ENCODE measurements around the gene MOCOS.

The MOCOS gene

GRCh38 chr18:36302676-36303075, 115.4 kb downstream of the MOCOS start:
- no peak for TF ChIP-seq CTCF (IDR thresholded peaks at IDR 0.05; ENCODE audit: low read depth, low read length)
- no peak overlapping the region for H3K4me3 ChIP-seq (replicated peaks in 1 of 2; ENCODE audit: low read depth in 2 of 2, low read length in 2 of 2)
- DNase-seq (ENCODE audit: low read depth in 2 of 2), result peak in 1 of 2 donors; percentile 61

GRCh38 chr18:36303211-36303844, 116.0 kb downstream of the MOCOS start:
- TF ChIP-seq CTCF (IDR thresholded peaks at IDR 0.05; ENCODE audit: low read depth, low read length), result no peak
- no peak overlapping the region for H3K4me3 ChIP-seq (replicated peaks in 1 of 2; ENCODE audit: low read depth in 2 of 2, low read length in 2 of 2)
- DNase-seq (ENCODE audit: low read depth in 2 of 2), result no peak

GRCh38 chr18:36304723-36305122, 117.4 kb downstream of the MOCOS start:
- TF ChIP-seq CTCF (IDR thresholded peaks at IDR 0.05; ENCODE audit: low read depth, low read length), result no peak
- no peak overlapping the region for H3K4me3 ChIP-seq (replicated peaks in 1 of 2; ENCODE audit: low read depth in 2 of 2, low read length in 2 of 2)
- no peak for DNase-seq (ENCODE audit: low read depth in 2 of 2)

- no peak for TF ChIP-seq CTCF (IDR thresholded peaks at IDR 0.05; ENCODE audit: low read depth, low read length)
- no peak for DNase-seq (ENCODE audit: low read depth in 2 of 2)
- H3K4me3 ChIP-seq (replicated peaks in 1 of 2; ENCODE audit: low read depth in 2 of 2, low read length in 2 of 2), result no peak overlapping the region
Observed at GRCh38 chr18:36305375-36305774, 118.1 kb downstream of the MOCOS start.

- no peak overlapping the region for H3K4me3 ChIP-seq (replicated peaks in 1 of 2; ENCODE audit: low read depth in 2 of 2, low read length in 2 of 2)
- no peak for DNase-seq (ENCODE audit: low read depth in 2 of 2)
- TF ChIP-seq CTCF (IDR thresholded peaks at IDR 0.05; ENCODE audit: low read depth, low read length), result no peak
Observed at GRCh38 chr18:36307513-36307912, 120.2 kb downstream of the MOCOS start.

GRCh38 chr18:36308711-36309435, 121.6 kb downstream of the MOCOS start:
- H3K4me3 ChIP-seq (replicated peaks in 1 of 2; ENCODE audit: low read depth in 2 of 2, low read length in 2 of 2), result no peak overlapping the region
- no peak for DNase-seq (ENCODE audit: low read depth in 2 of 2)
- no peak for TF ChIP-seq CTCF (IDR thresholded peaks at IDR 0.05; ENCODE audit: low read depth, low read length)
